GM12878 (cell line): ENCODE results near the gene ZMIZ2. TPM values are rescaled to one million over a fixed set of nuclear protein-coding genes. Genes with fewer than 3 reads are reported as not detected.

ENCODE experiments used
- ATAC-seq: fragments of 200-7000 bp; cut with Tn5 transposase; 3 replicates; pipeline ENCODE4 v1.9.1; 2020; ENCODE audit warnings: mild to moderate bottlenecking, moderate library complexity
- BruUV-seq: library from RNA; stranded (reverse); fragments of 400-500 nt; replicated peaks from 2 replicates; lab custom pipeline; 2021; lab: Mats Ljungman, UMichigan
- CTCF ChIA-PET: fragments of 300-600 bp; sonication (Branson Sonifier 250); formaldehyde crosslinking; extraction: SDS; loops from one replicate; lab custom pipeline; 2021; ENCODE audit warnings: inconsistent platforms; lab: Yijun Ruan, JAX
- POLR2A ChIA-PET: fragments of 350-600 bp; formaldehyde crosslinking; extraction: SDS; loops from one replicate; lab custom pipeline; 2021; ENCODE audit warnings: inconsistent platforms; lab: Charles Lee
- RAD21 ChIA-PET: fragments of 300-600 bp; sonication (Branson Sonifier 250); formaldehyde crosslinking; loops from one replicate; lab custom pipeline; 2023; ENCODE audit warnings: antibody characterized with exemption; ENCODE audit not compliant: unreplicated experiment; lab: Charles Lee
- SMC1A ChIA-PET: fragments of 300-600 bp; sonication (Branson Sonifier 250); formaldehyde crosslinking; loops from one replicate; lab custom pipeline; 2023; ENCODE audit not compliant: unreplicated experiment, uncharacterized antibody; lab: Charles Lee
- DNase-seq: peaks from one replicate; pipeline ENCODE4 v3.0.0-alpha.2; 2011; ENCODE audit warnings: low read depth, low spot score
- FAIRE-seq: peaks from 3 replicates; lab custom pipeline; 2011; peaks lifted over from hg19 to GRCh38; lab: Jason Lieb, UNC
- H2AFZ ChIP-seq: 2 replicates; pipeline ENCODE4 v1.6.0; 2011; ENCODE audit warnings: low read depth, low read length, control low read depth; ENCODE audit not compliant: control insufficient read depth
- H3K27ac ChIP-seq: 2 replicates; pipeline ENCODE4 v1.5.1; 2011; ENCODE audit warnings: control low read depth; ENCODE audit not compliant: control insufficient read depth, insufficient read depth
- H3K27me3 ChIP-seq, 2 experiments: replicated peaks in 1 of 2; 2 replicates each; pipeline versions ENCODE4 v1.6.0 to v1.6.1; 2011; ENCODE audit warnings: low read length in 1 of 2; ENCODE audit not compliant: control insufficient read depth in 2 of 2, insufficient read depth in 2 of 2
- H3K36me3 ChIP-seq, 2 experiments: 2 replicates each; pipeline ENCODE4 v1.5.1; 2011; ENCODE audit warnings: low read length in 1 of 2; ENCODE audit not compliant: control insufficient read depth in 2 of 2, insufficient read depth in 2 of 2
- H3K4me1 ChIP-seq: 2 replicates; pipeline ENCODE4 v1.6.1; 2011; ENCODE audit warnings: mild to moderate bottlenecking, low read length, moderate library complexity, mixed read lengths; ENCODE audit not compliant: control insufficient read depth, insufficient read depth
- H3K4me2 ChIP-seq: 2 replicates; pipeline ENCODE4 v1.6.0; 2011; ENCODE audit warnings: control low read depth; ENCODE audit not compliant: control insufficient read depth, insufficient read depth
- H3K4me3 ChIP-seq: fragments of 200-600 bp; sonication (generic); 2 replicates; pipeline ENCODE4 v1.5.1; 2016
- H3K79me2 ChIP-seq: 2 replicates; pipeline ENCODE4 v1.6.0; 2011; ENCODE audit warnings: low read length; ENCODE audit not compliant: control insufficient read depth, insufficient read depth
- H3K9ac ChIP-seq: 2 replicates; pipeline ENCODE4 v1.8.0; 2011; ENCODE audit warnings: low read length, control low read depth, mixed read lengths; ENCODE audit not compliant: control insufficient read depth, insufficient read depth
- H3K9me3 ChIP-seq: replicated peaks from 3 replicates; pipeline ENCODE4 v1.5.1; 2011; ENCODE audit warnings: mild to moderate bottlenecking, low read length; ENCODE audit not compliant: control insufficient read depth, insufficient read depth
- H4K20me1 ChIP-seq: 2 replicates; pipeline ENCODE4 v1.6.0; 2011; ENCODE audit not compliant: control insufficient read depth, insufficient read depth
- NFYB ChIP-seq: IDR thresholded peaks from 2 replicates; pipeline ENCODE4 v1.6.1; 2011; ENCODE audit warnings: low read depth, mild to moderate bottlenecking, low read length, improper control_type of control experiment, moderate library complexity; ENCODE audit not compliant: insufficient read depth
- TARDBP ChIP-seq: IDR thresholded peaks from 2 replicates; pipeline ENCODE4 v1.6.1; 2016; ENCODE audit warnings: borderline replicate concordance
- ZBTB11 ChIP-seq: fragments of 450-650 bp; formaldehyde crosslinking; IDR thresholded peaks from 2 replicates; pipeline ENCODE4 v1.5.0; 2022; ENCODE audit warnings: mild to moderate bottlenecking, missing genetic modification characterization
- WGBS: methylation state at CpG from one replicate; pipeline ENCODE4 v1.1.6; 2016; ENCODE audit warnings: low lambda C conversion rate; ENCODE audit not compliant: insufficient replicate concordance, insufficient coverage; ENCODE audit errors: missing lambda C conversion rate; 5-methylcytosine and 5-hydroxymethylcytosine counted together
- in situ Hi-C: fragments of 300-500 bp; cut with MboI; formaldehyde crosslinking; loops from 9 replicates; pipeline ENCODE4 v1.14.3; 2018; ENCODE audit warnings: mixed read lengths
- intact Hi-C: fragments of 100-400 bp; cut with micrococcal nuclease; formaldehyde crosslinking; loops from one replicate; pipeline ENCODE4 v1.14.2; 2022; ENCODE audit not compliant: unreplicated experiment
- polyA plus RNA-seq, 11 experiments: library from polyadenylated mRNA; depleted of rRNA in 4 of 11; unstranded in 6 of 11; stranded (reverse) in 5 of 11; fragments of >200 nt; fragmentation: Nextera tagmentation in 4 of 11; fragmentation: Illumina TruSeq in 1 of 11; extraction: Ambion mirVana in 4 of 11; extraction: Trizol in 1 of 11; gene quantifications; 1 replicate in 1 of 11; 2 replicates in 10 of 11; pipeline versions ENCODE4 v1.2.1 to v1.2.3, GENCODE V29; 2011 to 2016; ENCODE audit warnings: inconsistent platforms in 2 of 11, missing spikeins in 2 of 11, low read depth in 1 of 11
- total RNA-seq, 4 experiments: library from RNA; depleted of rRNA in 3 of 4; stranded (reverse); fragments of >200 nt in 3 of 4; fragmentation: Illumina TruSeq in 1 of 4; extraction: Trizol in 1 of 4; gene quantifications; 2 replicates each; pipeline versions ENCODE4 v1.2.1 to v1.2.3, GENCODE V29; 2013 to 2021

ZMIZ2 gene
- total and polyA plus RNA-seq, 10 of the 15 experiments (the other 5 are each of a cell fraction or from before 2014, with no cell fraction given), result 0.71 to 158 (median 17.0) TPM

- H3K27me3 ChIP-seq, result no peaks in the 10 kb centered on the region
- no peaks in the 10 kb centered on the region for H3K79me2 ChIP-seq
- no peak overlapping the region for H3K4me3 ChIP-seq
- H3K4me1 ChIP-seq, result peaks cover under 1% of the 10 kb centered on the region; the same call in 1 of the 2 replicates
- H4K20me1 ChIP-seq, result no peaks in the 10 kb centered on the region
- WGBS, result 60% methylated on average over 6 of the region's 6 CpGs
- ChIA-PET RAD21 (no interaction called here), CTCF (interaction anchor here (1.5 kb wide), 1 partner anchor 23 kb away, joined by 4 read pairs; no protein-coding TSS in a partner anchor), POLR2A (no interaction called here), SMC1A (no interaction called here)
- no peaks in the 10 kb centered on the region; the same call in 2 of the 3 replicates for H3K9me3 ChIP-seq
- FAIRE-seq, result no peak
- H3K36me3 ChIP-seq, result no peaks in the 10 kb centered on the region
- no peak for ATAC-seq
- DNase-seq, result no peak
- TF ChIP-seq TARDBP (no peak), NFYB (no peak), ZBTB11 (no peak)
- H3K27ac ChIP-seq, result no peak overlapping the region
- BruUV-seq, result no TSS peak
- in situ Hi-C loops, result no loop called here
- no peak overlapping the region for H2AFZ ChIP-seq
- H3K9ac ChIP-seq, result no peak overlapping the region
- H3K4me2 ChIP-seq, result no peak overlapping the region
- intact Hi-C loops, result no loop called here
Measured at GRCh38 chr7:44775383-44776107, 26.9 kb downstream of the ZMIZ2 start.
